ENCODE measurements around the gene DHCR7.

GRCh38 chr11:71454470-71455113 is 6.4 kb upstream of the DHCR7 start:
- TF ChIP-seq CTCF (IDR thresholded peaks at IDR 0.05) (no peak), EP300 (IDR thresholded peaks at IDR 0.05) (no peak), POLR2A (IDR thresholded peaks at IDR 0.05) (no peak)

Measured in ovary (tissue), 3 donors.